Stimulated activated CD4-positive, alpha-beta T cell treated with anti-CD3 and anti-CD28 coated beads, Interleukin-1b, Interleukin-23, amount 100 ng/mL, for 4 hours (primary cell): ENCODE data around the gene FLAD1.

Experiments used
- DNase-seq, 2 donors: peaks; one replicate each; pipeline ENCODE4 v3.0.0-alpha.2; 2020; ENCODE audit warnings: low read depth in 2 of 2

FLAD1 gene

GRCh38 chr1:155035936-155036335, 52.8 kb downstream of the FLAD1 start:
- no peak for DNase-seq

GRCh38 chr1:155037043-155037442, 53.9 kb downstream of the FLAD1 start:
- no peak for DNase-seq

GRCh38 chr1:155037851-155038441, 54.8 kb downstream of the FLAD1 start:
- no peak for DNase-seq

- DNase-seq: no peak
Observed at GRCh38 chr1:155038602-155039307, 55.6 kb downstream of the FLAD1 start.

- no peak for DNase-seq
Observed at GRCh38 chr1:155039308-155039669, 56.1 kb downstream of the FLAD1 start.

GRCh38 chr1:155040358-155041093, 57.4 kb downstream of the FLAD1 start:
- DNase-seq: no peak
